IPS-18c (cell line): ENCODE results near the gene TEAD2.
"Not testable (repeated sequence)": the region's sequence is repeated elsewhere in the genome, so short reads cannot be mapped to it uniquely, and the experiment has no call there.

Experiments
- H3K4me3 ChIP-seq: 2 replicates; pipeline ENCODE4 v1.7.0; 2013; ENCODE audit warnings: low read depth, mild to moderate bottlenecking, low read length, moderate library complexity; ENCODE audit not compliant: insufficient read depth
- H3K9me3 ChIP-seq: one replicate; pipeline ENCODE4 v1.6.1; 2013; ENCODE audit warnings: mild to moderate bottlenecking, low read length, moderate library complexity; ENCODE audit not compliant: control insufficient read depth, insufficient read depth

The TEAD2 gene

GRCh38 chr19:49326165-49326704 is 36.0 kb downstream of the TEAD2 start:
- no peak overlapping the region for H3K4me3 ChIP-seq

DNA sequence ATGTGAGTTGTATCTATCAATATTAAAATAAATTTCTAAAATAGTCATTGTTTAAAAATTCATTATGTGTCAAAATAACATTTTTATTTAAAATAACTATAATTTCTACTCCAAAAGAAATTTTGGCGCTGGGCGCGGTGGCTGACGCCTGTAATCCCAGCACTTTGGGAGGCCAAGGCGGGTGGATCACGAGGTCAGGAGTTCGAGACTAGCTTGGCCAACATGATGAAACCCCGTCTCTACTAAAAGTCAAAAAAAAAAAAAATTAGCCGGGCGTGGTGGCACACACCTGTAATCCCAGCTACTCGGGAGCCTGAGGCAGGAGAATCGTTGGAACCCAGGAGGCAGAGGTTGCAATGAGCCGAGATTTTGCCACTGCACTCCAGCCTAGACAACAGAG is 36.5 kb downstream of the TEAD2 start:
- H3K4me3 ChIP-seq, H3K9me3 ChIP-seq: not testable (repeated sequence)

More at GRCh38 chr19:49326165-49326704, 36.0 kb downstream of the TEAD2 start:
- peaks cover 2% of the 10 kb centered on the region for H3K9me3 ChIP-seq

DNA sequence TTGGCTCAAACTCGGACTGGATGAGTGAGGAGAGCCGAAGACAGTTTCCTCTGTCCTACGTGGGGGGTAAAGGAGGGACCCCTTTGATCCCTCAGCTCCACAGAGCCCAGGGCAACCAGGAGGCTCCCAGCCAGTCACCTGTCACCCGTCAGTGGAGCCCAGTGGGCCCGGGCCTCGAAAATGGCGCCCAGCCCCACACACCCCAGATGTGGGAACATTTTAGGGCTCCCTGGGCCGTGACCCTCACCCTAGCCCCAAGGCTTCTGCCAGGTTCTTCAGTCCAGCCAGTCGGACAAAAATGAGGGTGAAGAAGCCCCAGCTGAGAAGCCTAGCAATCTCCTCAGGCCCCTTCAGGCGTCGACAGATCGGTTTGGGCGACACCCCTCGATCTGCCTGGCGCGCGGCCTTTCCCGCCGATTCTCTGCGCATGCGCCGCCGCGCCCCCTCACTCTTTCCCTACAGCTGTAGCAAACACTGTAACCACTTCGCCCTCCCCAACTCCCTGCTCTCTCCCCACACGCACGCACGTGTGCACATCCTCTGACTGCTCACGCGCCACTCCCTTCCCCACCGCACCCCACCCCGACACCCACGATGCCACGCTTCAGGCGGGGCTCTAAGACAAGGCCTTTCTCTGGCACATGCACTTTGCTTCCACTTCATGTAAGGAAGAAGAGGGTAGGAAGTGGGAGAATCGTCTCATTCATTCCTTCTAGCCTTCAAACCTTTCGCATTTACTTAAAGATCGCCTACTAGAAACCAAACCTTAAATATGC is 37.2 kb downstream of the TEAD2 start, which contains the start of gene SLC6A16:
Gene SLC6A16 (minus strand): TSS at position 391 of the 776 bp plus-strand sequence. CDS start 13,844 bp downstream, outside the sequence.
- peaks cover 2% of the 10 kb centered on the region for H3K9me3 ChIP-seq
- H3K4me3 ChIP-seq: no peak within 1 kb of the TSS

DNA sequence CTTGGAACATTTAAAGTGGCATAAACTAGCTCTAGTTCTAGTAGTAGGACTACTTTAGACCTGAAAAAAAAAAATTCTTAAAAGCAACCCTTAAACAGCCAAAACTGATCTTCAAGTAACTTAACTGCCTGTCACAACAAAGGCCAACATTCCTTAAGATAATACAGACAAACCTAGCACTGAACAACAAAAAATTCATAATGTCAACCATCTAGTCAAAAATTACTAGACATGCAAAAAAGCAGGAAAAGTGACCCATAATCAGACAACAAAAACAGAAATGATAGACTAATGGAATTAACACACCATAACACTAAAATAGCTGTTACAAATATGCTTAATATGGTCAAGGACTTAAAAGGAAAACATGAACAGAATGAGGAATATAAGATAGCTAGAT is 43.9 kb downstream of the TEAD2 start:
- no peak overlapping the region for H3K4me3 ChIP-seq
- H3K9me3 ChIP-seq: peaks cover 5% of the 10 kb centered on the region

DNA sequence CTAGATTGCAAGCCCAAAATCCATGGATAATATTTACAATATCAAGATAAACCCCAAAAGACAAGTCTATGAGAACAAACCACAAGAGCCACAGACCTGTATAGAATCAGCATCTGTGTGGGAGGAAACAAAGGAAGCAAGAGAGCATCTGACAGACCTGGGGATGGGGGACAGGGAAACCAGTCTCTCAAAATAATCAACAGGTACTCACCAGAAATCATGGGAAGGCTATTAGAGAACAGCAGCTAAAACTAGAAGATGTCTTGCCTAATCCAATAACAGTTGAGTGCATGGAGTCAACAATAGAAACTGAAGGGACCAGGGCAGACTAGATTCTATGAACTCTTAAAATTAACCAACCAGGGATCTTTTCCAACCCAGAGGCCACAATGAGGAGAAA is 45.9 kb downstream of the TEAD2 start:
- Histone ChIP-seq H3K9me3 (peaks cover 3% of the 10 kb centered on the region), H3K4me3 (no peak overlapping the region)

GRCh38 chr19:49315111-49315510 is 47.1 kb downstream of the TEAD2 start:
- Histone ChIP-seq H3K4me3 (no peak overlapping the region), H3K9me3 (peaks cover 3% of the 10 kb centered on the region)

- H3K4me3 ChIP-seq: no peak overlapping the region
- no peaks in the 10 kb centered on the region for H3K9me3 ChIP-seq
Measured at GRCh38 chr19:49309087-49309486, 53.1 kb downstream of the TEAD2 start.

- not testable (repeated sequence) for H3K9me3 ChIP-seq, H3K4me3 ChIP-seq
Measured at GRCh38 chr19:49306734-49307133, 55.5 kb downstream of the TEAD2 start.

GRCh38 chr19:49301866-49302252 is 60.4 kb downstream of the TEAD2 start:
- H3K4me3 ChIP-seq: no peak overlapping the region
- no peaks in the 10 kb centered on the region for H3K9me3 ChIP-seq

DNA sequence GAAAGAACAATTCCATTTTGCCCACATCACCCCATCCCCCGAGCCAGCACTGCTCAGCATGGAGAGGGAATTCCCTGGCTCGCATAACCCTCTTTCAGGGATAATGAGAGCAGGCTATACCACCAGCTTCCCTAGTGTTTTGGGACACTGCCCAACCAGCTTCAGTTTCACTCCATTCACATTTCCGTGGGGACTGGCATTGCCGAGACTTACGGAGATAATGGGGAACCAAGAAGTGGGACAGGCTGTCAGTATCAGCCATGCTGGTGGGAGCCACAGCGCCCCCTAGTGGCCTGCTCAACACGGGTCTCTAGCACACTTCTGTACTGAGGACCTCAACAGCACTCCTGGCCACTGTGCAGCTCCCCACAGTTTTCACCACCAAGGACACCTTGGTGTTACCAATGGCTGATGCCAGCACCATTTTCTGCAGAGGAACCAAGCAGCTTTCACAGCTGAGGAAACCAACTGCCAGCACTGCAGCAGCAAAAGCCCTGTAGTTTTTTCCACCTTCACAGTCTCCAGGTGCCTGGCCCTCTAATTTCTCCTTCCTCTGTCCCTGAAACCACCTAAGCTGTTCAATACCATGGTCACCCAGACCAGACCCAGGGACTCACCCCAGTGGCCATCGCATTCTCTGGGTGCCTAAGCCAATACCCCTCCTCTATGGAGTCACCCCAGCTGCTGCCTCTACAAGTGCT is 60.9 kb downstream of the TEAD2 start:
- H3K4me3 ChIP-seq: no peak overlapping the region
- no peaks in the 10 kb centered on the region for H3K9me3 ChIP-seq

DNA sequence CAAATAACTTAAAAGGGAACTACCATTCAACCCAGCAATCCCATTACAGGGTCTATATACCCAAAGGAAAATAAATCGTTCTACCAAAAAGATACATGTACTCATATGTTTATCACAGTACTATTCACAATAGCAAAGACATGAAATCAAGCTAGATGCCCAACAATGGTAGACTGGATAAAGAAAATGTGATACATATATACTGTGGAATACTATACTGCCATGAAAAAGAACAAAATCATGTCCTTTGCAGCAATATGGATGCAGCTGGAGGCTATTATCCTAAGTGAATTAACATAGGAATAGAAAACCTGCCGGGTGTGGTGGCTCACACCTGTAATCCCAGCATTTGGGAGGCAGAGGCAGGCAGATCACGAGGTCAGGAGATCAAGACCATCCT is 63.6 kb downstream of the TEAD2 start:
- H3K9me3 ChIP-seq, H3K4me3 ChIP-seq: not testable (repeated sequence)

GRCh38 chr19:49297403-49297802 is 64.8 kb downstream of the TEAD2 start:
- Histone ChIP-seq H3K9me3 (no peaks in the 10 kb centered on the region), H3K4me3 (no peak overlapping the region)

DNA sequence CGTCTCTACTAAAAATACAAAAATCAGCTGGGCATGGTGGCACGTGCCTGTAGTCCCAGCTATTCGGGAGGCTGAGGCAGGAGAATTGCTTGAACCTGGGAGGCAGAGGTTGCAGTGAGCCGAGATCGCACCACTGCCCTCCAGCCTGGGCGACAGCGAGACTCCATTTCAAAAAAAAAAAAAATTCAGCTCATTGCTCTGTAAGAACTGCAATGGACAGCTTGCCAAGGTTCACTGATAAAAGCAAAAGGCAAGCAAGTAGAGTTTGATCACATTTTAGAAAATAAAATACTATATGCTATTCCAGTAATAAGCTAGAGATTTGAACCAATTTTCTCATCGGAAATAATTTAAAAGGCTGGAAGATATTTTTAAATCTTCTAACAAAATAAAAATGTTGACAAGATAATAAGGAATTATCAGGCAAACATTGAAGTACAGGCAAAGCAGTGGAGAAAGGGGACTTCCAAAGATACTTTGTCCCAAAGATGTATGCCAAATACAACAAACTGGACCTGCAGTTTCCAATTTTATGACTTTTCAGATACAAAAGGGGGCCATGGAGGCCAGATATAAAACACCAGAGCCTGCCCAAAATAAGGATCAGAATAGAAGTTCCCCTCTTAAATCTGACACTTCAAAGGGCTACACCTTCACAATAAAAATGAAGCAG is 66.9 kb downstream of the TEAD2 start:
- Histone ChIP-seq H3K9me3 (no peaks in the 10 kb centered on the region), H3K4me3 (no peak overlapping the region)

DNA sequence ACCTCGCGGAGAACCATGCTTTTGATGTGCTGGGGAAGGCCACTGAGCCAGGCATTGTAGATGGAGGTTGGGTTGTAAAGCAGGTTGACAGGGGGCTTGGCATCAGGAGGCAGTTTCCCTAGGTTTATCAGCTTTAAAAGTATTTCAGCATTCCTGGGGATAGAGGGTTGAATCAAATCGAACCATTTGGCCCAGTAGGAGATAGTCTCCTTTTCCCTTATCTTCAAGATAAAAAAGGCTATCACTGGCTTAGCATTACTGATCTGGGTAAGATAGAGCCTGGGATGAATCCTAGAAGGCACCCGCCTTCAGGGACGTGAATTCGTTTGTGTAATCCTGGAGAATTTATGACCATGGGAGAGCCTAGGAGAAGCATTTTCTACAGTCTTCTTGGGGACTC is 67.8 kb downstream of the TEAD2 start:
- no peak overlapping the region for H3K4me3 ChIP-seq

More for the DNA sequence above, 67.8 kb downstream of the TEAD2 start:
- no peaks in the 10 kb centered on the region for H3K9me3 ChIP-seq
